Vagina (tissue), 2 donors: ENCODE data around the gene LRRC4B.

Experiments used
- POLR2A ChIP-seq, 2 donors: fragments of 450-650 bp; IDR thresholded peaks; one replicate each; pipeline ENCODE4 v1.6.1; 2017; ENCODE audit warnings: antibody characterized with exemption in 2 of 2, mild to moderate bottlenecking in 2 of 2, moderate library complexity in 2 of 2
- POLR2AphosphoS5 ChIP-seq, 2 donors: sonication (generic); formaldehyde crosslinking; IDR thresholded peaks; one replicate each; pipeline ENCODE4 v1.9.0; 2017; ENCODE audit warnings: antibody characterized with exemption in 2 of 2, mild to moderate bottlenecking in 2 of 2, low read depth in 1 of 2; ENCODE audit not compliant: insufficient read depth in 1 of 2
- TF ChIP-seq, protein P1 (sequence below), 3 experiments: fragments of 450-650 bp in 2 of 3; fragments of 200-600 bp in 1 of 3; sonication (generic) in 1 of 3; IDR thresholded peaks; one replicate each; pipeline ENCODE4 v1.5.1; 2017 to 2019; ENCODE audit warnings: antibody characterized with exemption in 3 of 3, mild to moderate bottlenecking in 2 of 3, moderate library complexity in 2 of 3

- TF ChIP-seq POLR2A (IDR thresholded peaks at IDR 0.05) (no peak), POLR2AphosphoS5 (IDR thresholded peaks at IDR 0.05; ENCODE audit: insufficient read depth in 1 of 2, low read depth in 1 of 2) (no peak)
- TF ChIP-seq, protein P1, sequence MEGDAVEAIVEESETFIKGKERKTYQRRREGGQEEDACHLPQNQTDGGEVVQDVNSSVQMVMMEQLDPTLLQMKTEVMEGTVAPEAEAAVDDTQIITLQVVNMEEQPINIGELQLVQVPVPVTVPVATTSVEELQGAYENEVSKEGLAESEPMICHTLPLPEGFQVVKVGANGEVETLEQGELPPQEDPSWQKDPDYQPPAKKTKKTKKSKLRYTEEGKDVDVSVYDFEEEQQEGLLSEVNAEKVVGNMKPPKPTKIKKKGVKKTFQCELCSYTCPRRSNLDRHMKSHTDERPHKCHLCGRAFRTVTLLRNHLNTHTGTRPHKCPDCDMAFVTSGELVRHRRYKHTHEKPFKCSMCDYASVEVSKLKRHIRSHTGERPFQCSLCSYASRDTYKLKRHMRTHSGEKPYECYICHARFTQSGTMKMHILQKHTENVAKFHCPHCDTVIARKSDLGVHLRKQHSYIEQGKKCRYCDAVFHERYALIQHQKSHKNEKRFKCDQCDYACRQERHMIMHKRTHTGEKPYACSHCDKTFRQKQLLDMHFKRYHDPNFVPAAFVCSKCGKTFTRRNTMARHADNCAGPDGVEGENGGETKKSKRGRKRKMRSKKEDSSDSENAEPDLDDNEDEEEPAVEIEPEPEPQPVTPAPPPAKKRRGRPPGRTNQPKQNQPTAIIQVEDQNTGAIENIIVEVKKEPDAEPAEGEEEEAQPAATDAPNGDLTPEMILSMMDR (IDR thresholded peaks at IDR 0.05): no peak
These were observed 15.0 kb downstream of the LRRC4B start for GRCh38 chr19:50553134-50553703.
